Measurements from ENCODE around the gene SOCS1. TPM values are rescaled to one million over a fixed set of nuclear protein-coding genes. Genes with fewer than 3 reads are reported as not detected.

The SOCS1 gene
- total RNA-seq, 6 experiments from 2014 or later = 0.88 to 26.6 (median 10.9) TPM

GRCh38 chr16:11249233-11250061 is 6.6 kb downstream of the SOCS1 start:
- ATAC-seq (no peak), DNase-seq (no peak)
- TF ChIP-seq CTCF (IDR thresholded peaks at IDR 0.05) (no peak), POLR2A (IDR thresholded peaks at IDR 0.05) (no peak)
- no peak overlapping the region for H3K27ac ChIP-seq
- WGBS (ENCODE audit: insufficient coverage, low coverage, low lambda C conversion rate, missing lambda C conversion rate) = 80% methylated on average over 3 of the region's 63 CpGs
- intact Hi-C loops (cut with DNase I) = loop anchor here in 1 of 2 donors (10.0 kb wide), 1 partner anchor 45 kb away; no protein-coding TSS in a partner anchor
- no peak overlapping the region for H3K4me3 ChIP-seq
- H3K27me3 ChIP-seq = no peaks in the 10 kb centered on the region
- H3K4me1 ChIP-seq = peaks cover 0 to 15% (median 4%) of the 10 kb centered on the region in 4 donors
- no peaks in the 10 kb centered on the region for H3K36me3 ChIP-seq
- no peaks in the 10 kb centered on the region for H3K9me3 ChIP-seq

GRCh38 chr16:11248133-11248532 is 7.9 kb downstream of the SOCS1 start:
- Histone ChIP-seq H3K36me3 (no peaks in the 10 kb centered on the region), H3K4me3 (no peak overlapping the region), H3K27me3 (no peaks in the 10 kb centered on the region), H3K27ac (no peak overlapping the region), H3K9me3 (no peaks in the 10 kb centered on the region), H3K4me1 (peaks cover 0 to 13% (median 4%) of the 10 kb centered on the region in 4 donors)
- TF ChIP-seq POLR2A (IDR thresholded peaks at IDR 0.05) (no peak), CTCF (IDR thresholded peaks at IDR 0.05) (no peak)
- intact Hi-C loops (cut with DNase I) = no loop called here
- WGBS (ENCODE audit: insufficient coverage, low coverage, low lambda C conversion rate, missing lambda C conversion rate) = 88% methylated on average over 8 of the region's 8 CpGs
- no peak for ATAC-seq
- DNase-seq = no peak

GRCh38 chr16:11245988-11246387 is 10.0 kb downstream of the SOCS1 start:
- no peaks in the 10 kb centered on the region for H3K27me3 ChIP-seq
- H3K4me1 ChIP-seq = peaks cover 0 to 13% (median 4%) of the 10 kb centered on the region in 4 donors
- TF ChIP-seq CTCF (IDR thresholded peaks at IDR 0.05) (no peak), POLR2A (IDR thresholded peaks at IDR 0.05) (no peak)
- ATAC-seq = peak; percentile 65 to 82 (median 78)
- no peaks in the 10 kb centered on the region for H3K36me3 ChIP-seq
- H3K9me3 ChIP-seq = no peaks in the 10 kb centered on the region
- H3K27ac ChIP-seq = no peak overlapping the region
- no peak for DNase-seq
- intact Hi-C loops (cut with DNase I) = no loop called here
- H3K4me3 ChIP-seq = no peak overlapping the region

GRCh38 chr16:11245222-11245737 is 10.7 kb downstream of the SOCS1 start:
- Histone ChIP-seq H3K4me3 (no peak overlapping the region), H3K9me3 (no peaks in the 10 kb centered on the region), H3K4me1 (peaks cover 0 to 13% (median 4%) of the 10 kb centered on the region in 4 donors), H3K36me3 (no peaks in the 10 kb centered on the region), H3K27me3 (no peaks in the 10 kb centered on the region), H3K27ac (no peak overlapping the region)
- 33% methylated on average over 2 of the region's 5 CpGs for WGBS (ENCODE audit: insufficient coverage, low coverage, low lambda C conversion rate, missing lambda C conversion rate)
- intact Hi-C loops (cut with DNase I) = no loop called here
- no peak for TF ChIP-seq POLR2A (IDR thresholded peaks at IDR 0.05)
- TF ChIP-seq CTCF (IDR thresholded peaks at IDR 0.05) = no peak
- peak in 1 of 3 donors; percentile 75 for DNase-seq
- ATAC-seq = peak; percentile 74 to 88 (median 84)

All from right lobe of liver (tissue), 6 donors.